SK-N-SH treated with all-trans-retinoic acid at 6 μM for 48 hours (cell line): ENCODE measurements around the gene ZDHHC3.

ENCODE experiments used
- ATAC-seq: fragments of 200-7000 bp; cut with Tn5 transposase; 3 replicates; pipeline ENCODE4 v1.9.1; 2020; ENCODE audit warnings: mild to moderate bottlenecking, moderate library complexity
- BACH2 ChIP-seq: fragments of 250-450 bp; sonication (Bioruptor Pico); IDR thresholded peaks from 2 replicates; pipeline ENCODE4 v1.9.0; 2021; ENCODE audit warnings: mild to moderate bottlenecking, borderline replicate concordance
- CSDC2 ChIP-seq: fragments of 250-450 bp; sonication (Bioruptor Pico); IDR thresholded peaks from 2 replicates; pipeline ENCODE4 v1.5.0; 2020; ENCODE audit warnings: mild to moderate bottlenecking, moderate library complexity
- ESRRG ChIP-seq: fragments of 250-450 bp; sonication (Bioruptor Pico); IDR thresholded peaks from 2 replicates; pipeline ENCODE4 v1.6.1; 2021; ENCODE audit warnings: mild to moderate bottlenecking
- GLIS3 ChIP-seq: fragments of 250-450 bp; sonication (Bioruptor Pico); IDR thresholded peaks from 2 replicates; pipeline ENCODE4 v1.5.0; 2020; ENCODE audit warnings: mild to moderate bottlenecking, moderate library complexity
- ISL1 ChIP-seq: fragments of 250-450 bp; sonication (Bioruptor Pico); IDR thresholded peaks from 2 replicates; pipeline ENCODE4 v2.1.2; 2022; ENCODE audit warnings: mild to moderate bottlenecking, moderate library complexity
- OSR1 ChIP-seq: fragments of 250-450 bp; sonication (Bioruptor Pico); IDR thresholded peaks from 2 replicates; pipeline ENCODE4 v1.8.0; 2022; ENCODE audit warnings: moderate library complexity, mild to moderate bottlenecking, inconsistent platforms
- PPARA ChIP-seq: fragments of 250-450 bp; sonication (Bioruptor Pico); IDR thresholded peaks from 2 replicates; pipeline ENCODE4 v1.5.0; 2020; ENCODE audit warnings: mild to moderate bottlenecking, borderline replicate concordance
- SNAI2 ChIP-seq: fragments of 250-450 bp; sonication (Bioruptor Pico); IDR thresholded peaks from 2 replicates; pipeline ENCODE4 v1.5.0; 2020; ENCODE audit warnings: mild to moderate bottlenecking, moderate library complexity
- TCF4 ChIP-seq: fragments of 250-450 bp; sonication (Bioruptor Pico); IDR thresholded peaks from 2 replicates; pipeline ENCODE4 v1.8.0; 2021; ENCODE audit warnings: mild to moderate bottlenecking, moderate library complexity, borderline replicate concordance
- TOX ChIP-seq: fragments of 250-450 bp; sonication (Bioruptor Pico); IDR thresholded peaks from 2 replicates; pipeline ENCODE4 v1.8.0; 2021; ENCODE audit warnings: mild to moderate bottlenecking, moderate library complexity, borderline replicate concordance
- ZFP3 ChIP-seq: fragments of 250-450 bp; sonication (Bioruptor Pico); IDR thresholded peaks from 2 replicates; pipeline ENCODE4 v1.5.0; 2020; ENCODE audit warnings: mild to moderate bottlenecking, moderate library complexity
- ZFP30 ChIP-seq: fragments of 450-650 bp; formaldehyde crosslinking; IDR thresholded peaks from 2 replicates; pipeline ENCODE4 v1.5.0; 2022; ENCODE audit warnings: mild to moderate bottlenecking, moderate library complexity
- ZNF565 ChIP-seq: fragments of 450-650 bp; formaldehyde crosslinking; conservative IDR thresholded peaks from 2 replicates; pipeline ENCODE4 v1.5.0; 2020; ENCODE audit warnings: low read depth, mild to moderate bottlenecking, moderate library complexity
- ZNF70 ChIP-seq: fragments of 450-650 bp; formaldehyde crosslinking; IDR thresholded peaks from 2 replicates; pipeline ENCODE4 v1.5.0; 2020; ENCODE audit warnings: mild to moderate bottlenecking, moderate library complexity
- TF ChIP-seq, protein P1 (sequence below): fragments of 250-450 bp; sonication (Bioruptor Pico); IDR thresholded peaks from 2 replicates; pipeline ENCODE4 v1.5.1; 2021; ENCODE audit warnings: mild to moderate bottlenecking, moderate library complexity
- TF ChIP-seq, protein P2 (sequence below): fragments of 250-450 bp; sonication (Bioruptor Pico); IDR thresholded peaks from 2 replicates; pipeline ENCODE4 v1.5.0; 2020; ENCODE audit warnings: mild to moderate bottlenecking, moderate library complexity
- TF ChIP-seq, protein P3 (sequence below): fragments of 250-450 bp; sonication (Bioruptor Pico); IDR thresholded peaks from 2 replicates; pipeline ENCODE4 v1.5.1; 2020; ENCODE audit warnings: low read depth, mild to moderate bottlenecking, moderate library complexity
- TF ChIP-seq, protein P4 (sequence below): fragments of 250-450 bp; sonication (Bioruptor Pico); IDR thresholded peaks from 2 replicates; pipeline ENCODE4 v1.8.0; 2020; ENCODE audit warnings: mild to moderate bottlenecking, moderate library complexity, borderline replicate concordance

Gene ZDHHC3

DNA sequence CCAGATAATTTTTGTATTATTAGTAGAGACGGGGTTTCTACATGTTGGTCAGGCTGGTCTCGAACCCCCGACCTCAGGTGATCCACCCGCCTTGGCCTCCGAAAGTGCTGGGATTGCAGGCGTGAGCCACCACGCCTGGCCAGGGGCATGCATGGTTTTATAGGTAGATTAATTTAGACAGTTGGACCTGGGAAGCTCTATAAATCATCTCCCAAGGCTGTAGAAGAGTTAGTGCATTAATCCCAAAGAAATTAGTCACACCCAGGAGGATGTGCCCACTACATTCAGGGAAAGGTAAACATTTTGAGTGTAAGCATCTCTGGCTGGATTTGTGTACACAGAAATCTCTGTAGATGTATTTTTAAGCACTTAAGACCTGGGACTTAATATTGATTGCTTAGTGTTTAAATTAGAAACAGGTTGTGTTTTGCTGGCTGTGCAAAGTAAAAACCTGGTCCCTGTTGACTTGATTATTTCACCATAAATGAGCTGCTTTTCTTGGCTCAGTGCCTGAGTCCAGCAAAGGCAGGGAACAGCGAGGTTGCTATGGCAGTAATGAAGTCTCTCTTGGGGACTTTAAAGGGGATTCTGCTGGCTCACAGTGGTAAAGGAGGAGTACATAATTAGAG is 19.3 kb upstream of the ZDHHC3 start:
- ATAC-seq: peak; percentile 21; the same call in 2 of the 3 replicates

DNA sequence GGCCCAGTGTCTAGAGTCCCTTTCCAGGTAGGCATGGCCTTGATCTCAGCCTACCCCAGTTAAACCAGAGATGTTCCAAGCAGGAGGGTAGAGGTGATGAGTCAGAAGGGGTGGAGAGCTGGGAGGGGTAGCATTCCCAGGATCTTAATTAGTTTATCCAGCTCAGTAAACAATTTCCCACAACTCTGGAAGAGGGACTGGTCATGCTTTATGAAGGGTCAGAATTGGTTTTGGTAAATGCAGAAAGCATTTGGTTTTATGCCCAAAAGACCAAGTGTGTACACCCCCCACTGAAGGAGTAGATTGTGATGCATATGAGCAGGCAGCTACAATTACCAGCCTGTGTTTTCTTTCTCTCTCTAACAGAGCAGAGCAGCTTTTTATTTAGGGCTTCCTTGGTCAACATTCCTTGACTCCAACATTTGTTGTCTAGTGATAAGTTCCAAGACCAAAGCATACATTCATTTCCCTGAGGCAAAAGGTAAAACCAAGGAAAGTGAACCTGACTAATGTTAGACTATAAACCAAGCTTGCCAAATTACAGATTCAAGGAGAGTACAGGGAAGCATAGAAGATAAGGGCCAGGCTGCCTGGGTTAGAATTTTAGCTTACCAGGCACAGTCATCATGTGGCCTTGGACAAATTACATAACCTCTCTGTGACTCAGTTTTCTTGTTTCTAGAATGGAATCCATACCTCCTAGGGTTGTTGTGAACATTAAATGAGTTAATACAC is 17.7 kb upstream of the ZDHHC3 start:
- TF ChIP-seq ZFP30 (CRISPR knock-in tag) (no peak), ZFP3 (no peak), ISL1 (CRISPR knock-in tag) (0 out of 2 replicates have a peak, but pooled peaks have one; percentile 20)
- TF ChIP-seq, protein P1, sequence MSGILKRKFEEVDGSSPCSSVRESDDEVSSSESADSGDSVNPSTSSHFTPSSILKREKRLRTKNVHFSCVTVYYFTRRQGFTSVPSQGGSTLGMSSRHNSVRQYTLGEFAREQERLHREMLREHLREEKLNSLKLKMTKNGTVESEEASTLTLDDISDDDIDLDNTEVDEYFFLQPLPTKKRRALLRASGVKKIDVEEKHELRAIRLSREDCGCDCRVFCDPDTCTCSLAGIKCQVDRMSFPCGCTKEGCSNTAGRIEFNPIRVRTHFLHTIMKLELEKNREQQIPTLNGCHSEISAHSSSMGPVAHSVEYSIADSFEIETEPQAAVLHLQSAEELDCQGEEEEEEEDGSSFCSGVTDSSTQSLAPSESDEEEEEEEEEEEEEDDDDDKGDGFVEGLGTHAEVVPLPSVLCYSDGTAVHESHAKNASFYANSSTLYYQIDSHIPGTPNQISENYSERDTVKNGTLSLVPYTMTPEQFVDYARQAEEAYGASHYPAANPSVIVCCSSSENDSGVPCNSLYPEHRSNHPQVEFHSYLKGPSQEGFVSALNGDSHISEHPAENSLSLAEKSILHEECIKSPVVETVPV (CRISPR knock-in tag): no peak
- peak; percentile 58 for ATAC-seq

More for the DNA sequence above, 19.3 kb upstream of the ZDHHC3 start:
- no peak for TF ChIP-seq ZFP3
- TF ChIP-seq TCF4: peak; percentile 93
- TF ChIP-seq, all 23 proteins: peak for 1

DNA sequence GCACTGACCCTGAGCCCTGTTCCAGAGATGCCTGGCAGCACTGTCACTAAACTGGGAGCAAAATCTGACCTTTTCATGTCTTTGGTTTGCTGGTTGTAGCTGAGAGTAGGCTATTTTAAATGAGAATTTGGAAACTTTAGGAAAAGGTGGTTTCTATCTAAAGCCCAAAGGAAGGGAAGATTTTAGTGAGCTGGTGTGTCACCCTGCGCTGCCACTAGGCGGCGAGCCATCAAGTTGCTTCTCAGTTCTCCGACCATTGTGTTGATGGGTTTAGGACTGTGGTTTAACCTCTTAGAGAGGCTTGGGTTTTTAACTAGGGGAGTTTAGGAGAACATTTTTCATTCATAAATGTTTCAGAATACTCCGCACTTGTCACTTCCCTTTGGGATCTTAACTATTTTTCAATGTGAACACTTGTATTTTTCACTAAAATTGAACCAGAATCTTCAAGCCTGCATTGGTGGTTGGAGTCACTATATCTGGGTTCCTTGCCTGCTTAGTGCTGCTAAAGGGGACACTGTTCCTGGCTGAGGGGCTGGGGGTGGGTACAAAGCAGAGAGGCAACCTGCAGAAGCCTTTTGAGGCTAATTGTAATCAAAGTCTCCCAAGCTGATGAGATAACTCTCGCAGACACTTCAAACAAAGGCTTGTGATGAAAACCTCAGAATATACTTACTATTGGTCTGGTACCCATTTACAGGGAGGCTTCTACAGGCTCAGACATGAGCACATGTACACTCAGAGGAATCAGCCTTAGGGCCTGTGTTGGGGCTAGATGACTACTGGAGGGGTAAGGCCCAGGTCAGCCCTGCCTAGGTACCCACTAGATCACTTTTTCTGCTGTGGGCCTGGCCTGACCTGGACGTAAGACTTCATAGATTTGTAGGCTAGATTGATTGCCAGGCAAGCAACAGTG is 16.8 kb upstream of the ZDHHC3 start:
- no peak for TF ChIP-seq ESRRG (CRISPR knock-in tag)
- no peak for TF ChIP-seq CSDC2 (CRISPR knock-in tag)
- TF ChIP-seq ZNF565: no peak
- no peak for TF ChIP-seq OSR1
- no peak for TF ChIP-seq PPARA (CRISPR knock-in tag)
- no peak for TF ChIP-seq TOX (CRISPR knock-in tag)
- TF ChIP-seq TCF4: no peak
- no peak for TF ChIP-seq SNAI2 (CRISPR knock-in tag)
- TF ChIP-seq ISL1 (CRISPR knock-in tag): no peak
- TF ChIP-seq, protein P2, sequence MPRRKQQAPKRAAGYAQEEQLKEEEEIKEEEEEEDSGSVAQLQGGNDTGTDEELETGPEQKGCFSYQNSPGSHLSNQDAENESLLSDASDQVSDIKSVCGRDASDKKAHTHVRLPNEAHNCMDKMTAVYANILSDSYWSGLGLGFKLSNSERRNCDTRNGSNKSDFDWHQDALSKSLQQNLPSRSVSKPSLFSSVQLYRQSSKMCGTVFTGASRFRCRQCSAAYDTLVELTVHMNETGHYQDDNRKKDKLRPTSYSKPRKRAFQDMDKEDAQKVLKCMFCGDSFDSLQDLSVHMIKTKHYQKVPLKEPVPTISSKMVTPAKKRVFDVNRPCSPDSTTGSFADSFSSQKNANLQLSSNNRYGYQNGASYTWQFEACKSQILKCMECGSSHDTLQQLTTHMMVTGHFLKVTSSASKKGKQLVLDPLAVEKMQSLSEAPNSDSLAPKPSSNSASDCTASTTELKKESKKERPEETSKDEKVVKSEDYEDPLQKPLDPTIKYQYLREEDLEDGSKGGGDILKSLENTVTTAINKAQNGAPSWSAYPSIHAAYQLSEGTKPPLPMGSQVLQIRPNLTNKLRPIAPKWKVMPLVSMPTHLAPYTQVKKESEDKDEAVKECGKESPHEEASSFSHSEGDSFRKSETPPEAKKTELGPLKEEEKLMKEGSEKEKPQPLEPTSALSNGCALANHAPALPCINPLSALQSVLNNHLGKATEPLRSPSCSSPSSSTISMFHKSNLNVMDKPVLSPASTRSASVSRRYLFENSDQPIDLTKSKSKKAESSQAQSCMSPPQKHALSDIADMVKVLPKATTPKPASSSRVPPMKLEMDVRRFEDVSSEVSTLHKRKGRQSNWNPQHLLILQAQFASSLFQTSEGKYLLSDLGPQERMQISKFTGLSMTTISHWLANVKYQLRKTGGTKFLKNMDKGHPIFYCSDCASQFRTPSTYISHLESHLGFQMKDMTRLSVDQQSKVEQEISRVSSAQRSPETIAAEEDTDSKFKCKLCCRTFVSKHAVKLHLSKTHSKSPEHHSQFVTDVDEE (CRISPR knock-in tag): no peak
- TF ChIP-seq, protein P3, sequence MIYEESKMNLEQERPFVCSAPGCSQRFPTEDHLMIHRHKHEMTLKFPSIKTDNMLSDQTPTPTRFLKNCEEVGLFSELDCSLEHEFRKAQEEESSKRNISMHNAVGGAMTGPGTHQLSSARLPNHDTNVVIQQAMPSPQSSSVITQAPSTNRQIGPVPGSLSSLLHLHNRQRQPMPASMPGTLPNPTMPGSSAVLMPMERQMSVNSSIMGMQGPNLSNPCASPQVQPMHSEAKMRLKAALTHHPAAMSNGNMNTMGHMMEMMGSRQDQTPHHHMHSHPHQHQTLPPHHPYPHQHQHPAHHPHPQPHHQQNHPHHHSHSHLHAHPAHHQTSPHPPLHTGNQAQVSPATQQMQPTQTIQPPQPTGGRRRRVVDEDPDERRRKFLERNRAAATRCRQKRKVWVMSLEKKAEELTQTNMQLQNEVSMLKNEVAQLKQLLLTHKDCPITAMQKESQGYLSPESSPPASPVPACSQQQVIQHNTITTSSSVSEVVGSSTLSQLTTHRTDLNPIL: no peak
- no peak for TF ChIP-seq BACH2 (CRISPR knock-in tag)
- no peak for TF ChIP-seq GLIS3 (CRISPR knock-in tag)
- TF ChIP-seq, protein P4, sequence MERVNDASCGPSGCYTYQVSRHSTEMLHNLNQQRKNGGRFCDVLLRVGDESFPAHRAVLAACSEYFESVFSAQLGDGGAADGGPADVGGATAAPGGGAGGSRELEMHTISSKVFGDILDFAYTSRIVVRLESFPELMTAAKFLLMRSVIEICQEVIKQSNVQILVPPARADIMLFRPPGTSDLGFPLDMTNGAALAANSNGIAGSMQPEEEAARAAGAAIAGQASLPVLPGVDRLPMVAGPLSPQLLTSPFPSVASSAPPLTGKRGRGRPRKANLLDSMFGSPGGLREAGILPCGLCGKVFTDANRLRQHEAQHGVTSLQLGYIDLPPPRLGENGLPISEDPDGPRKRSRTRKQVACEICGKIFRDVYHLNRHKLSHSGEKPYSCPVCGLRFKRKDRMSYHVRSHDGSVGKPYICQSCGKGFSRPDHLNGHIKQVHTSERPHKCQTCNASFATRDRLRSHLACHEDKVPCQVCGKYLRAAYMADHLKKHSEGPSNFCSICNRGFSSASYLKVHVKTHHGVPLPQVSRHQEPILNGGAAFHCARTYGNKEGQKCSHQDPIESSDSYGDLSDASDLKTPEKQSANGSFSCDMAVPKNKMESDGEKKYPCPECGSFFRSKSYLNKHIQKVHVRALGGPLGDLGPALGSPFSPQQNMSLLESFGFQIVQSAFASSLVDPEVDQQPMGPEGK: no peak
- no peak for TF ChIP-seq ZNF70 (CRISPR knock-in tag)
- TF ChIP-seq, all 23 proteins: peak for 0
- peak; percentile 44 for ATAC-seq

DNA sequence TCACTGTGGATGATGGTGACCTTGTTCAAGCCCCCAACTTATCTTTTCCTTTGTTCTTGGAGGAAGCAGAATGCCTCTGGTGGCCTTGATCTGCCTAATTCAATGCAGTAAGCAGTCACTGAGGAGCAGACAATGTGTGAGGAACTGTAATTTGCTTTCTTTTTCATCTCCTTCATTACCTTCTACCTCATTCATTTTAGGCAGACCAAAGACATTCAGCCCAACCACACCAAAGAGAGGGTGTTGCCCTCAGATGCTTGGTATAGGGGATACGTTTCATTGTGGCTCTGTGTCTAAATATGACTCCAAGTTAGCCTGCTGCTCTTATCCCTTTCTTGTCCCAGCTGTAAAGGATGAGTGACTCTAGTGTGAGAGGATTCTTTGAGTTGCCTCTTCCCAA is 15.4 kb upstream of the ZDHHC3 start:
- no peak for TF ChIP-seq ISL1 (CRISPR knock-in tag)
- TF ChIP-seq, protein P4: no peak
- TF ChIP-seq, all 23 proteins: peak for 0
- ATAC-seq: no peak
